MM.1S (cell line): ENCODE measurements around the gene PHLDA1.

Source experiments
- DNase-seq: peaks from one replicate; pipeline ENCODE4 v3.0.0-alpha.2; 2015
- H2AFZ ChIP-seq: fragments of 300-600 bp; sonication (generic); 2 replicates; pipeline ENCODE4 v1.6.0; 2016; ENCODE audit warnings: antibody characterized with exemption, low read length
- H3F3A ChIP-seq: fragments of 300-600 bp; sonication (generic); 2 replicates; pipeline ENCODE4 v1.6.1; 2016; ENCODE audit warnings: mild to moderate bottlenecking, antibody characterized with exemption, low read length, moderate library complexity, mixed read lengths; ENCODE audit not compliant: insufficient read depth
- H3K27ac ChIP-seq: fragments of 300-600 bp; sonication (generic); 2 replicates; pipeline ENCODE4 v1.5.1; 2016; ENCODE audit warnings: mild to moderate bottlenecking, low read length
- H3K27me3 ChIP-seq: fragments of 300-600 bp; sonication (generic); replicated peaks from 2 replicates; pipeline ENCODE4 v1.6.0; 2016; ENCODE audit warnings: low read length; ENCODE audit not compliant: insufficient read depth
- H3K36me3 ChIP-seq: fragments of 300-600 bp; sonication (generic); replicated peaks from 2 replicates; pipeline ENCODE4 v1.6.1; 2016; ENCODE audit warnings: mild to moderate bottlenecking, low read length, mixed read lengths; ENCODE audit not compliant: insufficient read depth
- H3K4me1 ChIP-seq: fragments of 300-600 bp; sonication (generic); 2 replicates; pipeline ENCODE4 v1.6.1; 2016; ENCODE audit warnings: low read length, mixed read lengths
- H3K4me2 ChIP-seq: fragments of 300-600 bp; sonication (generic); 2 replicates; pipeline ENCODE4 v1.6.0; 2016; ENCODE audit warnings: low read depth, low read length
- H3K4me3 ChIP-seq: fragments of 300-600 bp; sonication (generic); 2 replicates; pipeline ENCODE4 v1.5.1; 2016; ENCODE audit warnings: low read length, mixed read lengths
- H3K79me2 ChIP-seq: fragments of 300-600 bp; sonication (generic); 2 replicates; pipeline ENCODE4 v1.6.1; 2016; ENCODE audit warnings: mixed run types, low read length, mixed read lengths
- H3K9ac ChIP-seq: fragments of 300-600 bp; sonication (generic); 2 replicates; pipeline ENCODE4 v1.6.1; 2016; ENCODE audit warnings: low read length, mixed read lengths
- H3K9me2 ChIP-seq: fragments of 300-600 bp; sonication (generic); replicated peaks from 2 replicates; pipeline ENCODE4 v1.6.1; 2016; ENCODE audit warnings: mild to moderate bottlenecking, low read length, mixed read lengths; ENCODE audit not compliant: insufficient read depth
- H3K9me3 ChIP-seq: fragments of 300-600 bp; sonication (generic); replicated peaks from 2 replicates; pipeline ENCODE4 v1.6.1; 2016; ENCODE audit warnings: mild to moderate bottlenecking, low read length, mixed read lengths; ENCODE audit not compliant: insufficient read depth
- H4K20me1 ChIP-seq: fragments of 300-600 bp; sonication (generic); 2 replicates; pipeline ENCODE4 v1.6.1; 2016; ENCODE audit warnings: mild to moderate bottlenecking, low read length, moderate library complexity, mixed read lengths; ENCODE audit not compliant: insufficient read depth
- CTCF ChIP-seq: fragments of 300-600 bp; sonication (generic); IDR thresholded peaks from 2 replicates; pipeline ENCODE4 v1.5.1; 2016; ENCODE audit warnings: antibody characterized with exemption, low read length, mixed read lengths
- EZH2 ChIP-seq: fragments of 300-600 bp; sonication (generic); optimal IDR thresholded peaks from 2 replicates; pipeline ENCODE3; 2017; ENCODE audit warnings: low read depth, mild to moderate bottlenecking, antibody characterized with exemption, low read length, mixed read lengths
- EZH2phosphoT487 ChIP-seq: fragments of 300-600 bp; sonication (generic); IDR thresholded peaks from 2 replicates; pipeline ENCODE4 v1.6.1; 2018; ENCODE audit warnings: antibody characterized with exemption, low read length

The PHLDA1 gene

GRCh38 chr12:76010732-76011458 lies 20.7 kb downstream of the PHLDA1 start:
- no peak for TF ChIP-seq CTCF
- no peak for TF ChIP-seq EZH2
- no peak for TF ChIP-seq EZH2phosphoT487
- H3K9ac ChIP-seq = no peak overlapping the region
- no peak for DNase-seq
- no peaks in the 10 kb centered on the region for H4K20me1 ChIP-seq
- H3K9me2 ChIP-seq = no peaks in the 10 kb centered on the region
- no peaks in the 10 kb centered on the region for H3F3A ChIP-seq
- H3K79me2 ChIP-seq = no peaks in the 10 kb centered on the region
- H3K4me3 ChIP-seq = no peak overlapping the region
- no peaks in the 10 kb centered on the region for H3K27me3 ChIP-seq
- H3K4me1 ChIP-seq = no peaks in the 10 kb centered on the region
- no peaks in the 10 kb centered on the region for H3K9me3 ChIP-seq
- no peaks in the 10 kb centered on the region for H3K36me3 ChIP-seq
- no peak overlapping the region for H2AFZ ChIP-seq
- no peak overlapping the region for H3K27ac ChIP-seq
- H3K4me2 ChIP-seq = no peak overlapping the region

GRCh38 chr12:76008428-76008827 lies 23.1 kb downstream of the PHLDA1 start:
- no peak overlapping the region for H3K4me2 ChIP-seq
- no peak for TF ChIP-seq EZH2phosphoT487
- no peak for TF ChIP-seq EZH2
- TF ChIP-seq CTCF = no peak
- H3K27me3 ChIP-seq = no peaks in the 10 kb centered on the region
- H3K9ac ChIP-seq = no peak overlapping the region
- no peaks in the 10 kb centered on the region for H3K79me2 ChIP-seq
- H3K36me3 ChIP-seq = no peaks in the 10 kb centered on the region
- H3K4me1 ChIP-seq = no peaks in the 10 kb centered on the region
- no peaks in the 10 kb centered on the region for H4K20me1 ChIP-seq
- no peaks in the 10 kb centered on the region for H3F3A ChIP-seq
- H2AFZ ChIP-seq = no peak overlapping the region
- no peak overlapping the region for H3K27ac ChIP-seq
- no peaks in the 10 kb centered on the region for H3K9me2 ChIP-seq
- DNase-seq = no peak
- no peak overlapping the region for H3K4me3 ChIP-seq
- H3K9me3 ChIP-seq = no peaks in the 10 kb centered on the region

- Histone ChIP-seq H3K79me2 (no peaks in the 10 kb centered on the region), H2AFZ (no peak overlapping the region), H3K4me3 (no peak overlapping the region), H3K36me3 (no peaks in the 10 kb centered on the region), H3K4me1 (no peaks in the 10 kb centered on the region), H3F3A (no peaks in the 10 kb centered on the region), H3K9ac (no peak overlapping the region), H3K9me3 (no peaks in the 10 kb centered on the region), H3K27me3 (no peaks in the 10 kb centered on the region), H3K9me2 (no peaks in the 10 kb centered on the region), H3K27ac (no peak overlapping the region), H4K20me1 (no peaks in the 10 kb centered on the region), H3K4me2 (no peak overlapping the region)
- DNase-seq = no peak
- TF ChIP-seq CTCF (no peak), EZH2phosphoT487 (no peak)
Observed at GRCh38 chr12:76007640-76008039, 23.9 kb downstream of the PHLDA1 start.
